ENCODE measurements around the gene DOK6.

The DOK6 gene

GRCh38 chr18:69435000-69435399 is 34.3 kb downstream of the DOK6 start:
- DNase-seq (ENCODE audit: low spot score): no peak

GRCh38 chr18:69444221-69444620 is 43.5 kb downstream of the DOK6 start:
- no peak for DNase-seq (ENCODE audit: low spot score)

- DNase-seq (ENCODE audit: low spot score): no peak
Observed at GRCh38 chr18:69447886-69448285, 47.2 kb downstream of the DOK6 start.

- DNase-seq (ENCODE audit: low spot score): no peak
Observed at GRCh38 chr18:69455125-69455524, 54.4 kb downstream of the DOK6 start.

- DNase-seq (ENCODE audit: low spot score): no peak
Observed at GRCh38 chr18:69469444-69469919, 68.8 kb downstream of the DOK6 start.

- DNase-seq (ENCODE audit: low spot score): no peak
Observed at GRCh38 chr18:69480460-69480859, 79.8 kb downstream of the DOK6 start.

- DNase-seq (ENCODE audit: low spot score): no peak
Observed at GRCh38 chr18:69483574-69483973, 82.9 kb downstream of the DOK6 start.

- DNase-seq (ENCODE audit: low spot score): no peak
Observed at GRCh38 chr18:69484699-69485396, 84.2 kb downstream of the DOK6 start.

GRCh38 chr18:69487488-69488394 is 87.1 kb downstream of the DOK6 start:
- no peak for DNase-seq (ENCODE audit: low spot score)

GRCh38 chr18:69490072-69490471 is 89.4 kb downstream of the DOK6 start:
- no peak for DNase-seq (ENCODE audit: low spot score)

- DNase-seq (ENCODE audit: low spot score): no peak
Observed at GRCh38 chr18:69490813-69491212, 90.1 kb downstream of the DOK6 start.

GRCh38 chr18:69491576-69491975 is 90.9 kb downstream of the DOK6 start:
- DNase-seq (ENCODE audit: low spot score): no peak

- no peak for DNase-seq (ENCODE audit: low spot score)
Observed at GRCh38 chr18:69492861-69493260, 92.2 kb downstream of the DOK6 start.

GRCh38 chr18:69494841-69495240 is 94.2 kb downstream of the DOK6 start:
- DNase-seq (ENCODE audit: low spot score): no peak

GRCh38 chr18:69495338-69495737 is 94.7 kb downstream of the DOK6 start:
- DNase-seq (ENCODE audit: low spot score): no peak

GRCh38 chr18:69495841-69496533 is 95.3 kb downstream of the DOK6 start:
- no peak for DNase-seq (ENCODE audit: low spot score)

- DNase-seq (ENCODE audit: low spot score): no peak
Observed at GRCh38 chr18:69518989-69519388, 118.3 kb downstream of the DOK6 start.

GRCh38 chr18:69523582-69523981 is 122.9 kb downstream of the DOK6 start:
- DNase-seq (ENCODE audit: low spot score): no peak

GRCh38 chr18:69528435-69528834 is 127.7 kb downstream of the DOK6 start:
- DNase-seq (ENCODE audit: low spot score): no peak

GRCh38 chr18:69529151-69529550 is 128.5 kb downstream of the DOK6 start:
- DNase-seq (ENCODE audit: low spot score): no peak

- DNase-seq (ENCODE audit: low spot score): no peak
Observed at GRCh38 chr18:69531973-69532372, 131.3 kb downstream of the DOK6 start.

- DNase-seq (ENCODE audit: low spot score): no peak
Observed at GRCh38 chr18:69537183-69537582, 136.5 kb downstream of the DOK6 start.

- no peak for DNase-seq (ENCODE audit: low spot score)
Observed at GRCh38 chr18:69538849-69539248, 138.2 kb downstream of the DOK6 start.
